Upper lobe of left lung (tissue), 6 donors: ENCODE data around the gene FIP1L1. TPM values are rescaled to one million over a fixed set of nuclear protein-coding genes. Genes with fewer than 3 reads are reported as not detected.

ENCODE experiments used
- ATAC-seq, 2 donors: fragments of 200-7000 bp; cut with Tn5 transposase; one replicate each; pipeline ENCODE4 v1.9.1; 2022; ENCODE audit warnings: mild to moderate bottlenecking in 2 of 2, moderate library complexity in 2 of 2; ENCODE audit not compliant: low FRiP score in 2 of 2
- DNase-seq, 2 donors: peaks; one replicate each; pipeline ENCODE4 v3.0.0-alpha.2; 2019 to 2020
- H3K27ac ChIP-seq, 4 donors: fragments of 200-600 bp; sonication (generic); one replicate each; pipeline ENCODE4 v1.5.1; 2016 to 2019
- H3K27me3 ChIP-seq, 4 donors: fragments of 200-600 bp; sonication (generic); one replicate each; pipeline ENCODE4 v1.5.1; 2017 to 2019
- H3K36me3 ChIP-seq, 4 donors: fragments of 200-600 bp; sonication (generic); one replicate each; pipeline ENCODE4 v1.5.1; 2016 to 2019
- H3K4me1 ChIP-seq, 4 donors: fragments of 200-600 bp; sonication (generic); one replicate each; pipeline ENCODE4 v1.5.1; 2018 to 2019
- H3K4me3 ChIP-seq, 4 donors: fragments of 200-600 bp; sonication (generic); one replicate each; pipeline ENCODE4 v1.5.1; 2017 to 2019; ENCODE audit warnings: mild to moderate bottlenecking in 2 of 4, moderate library complexity in 1 of 4
- H3K9me3 ChIP-seq, 4 donors: fragments of 200-600 bp; sonication (generic); one replicate each; pipeline ENCODE4 v1.5.1; 2018 to 2019
- CTCF ChIP-seq, 6 experiments: fragments of 450-650 bp in 4 of 6; fragments of 200-600 bp in 2 of 6; sonication (generic) in 2 of 6; IDR thresholded peaks; one replicate each; pipeline ENCODE4 v1.5.1; 2016 to 2019; ENCODE audit warnings: antibody characterized with exemption in 6 of 6
- EP300 ChIP-seq, 4 donors: sonication (generic); formaldehyde crosslinking; IDR thresholded peaks; one replicate each; pipeline ENCODE4 v1.5.1; 2017; ENCODE audit warnings: antibody characterized with exemption in 4 of 4, control low read depth in 2 of 4
- POLR2A ChIP-seq, 4 donors: fragments of 450-650 bp; IDR thresholded peaks; one replicate each; pipeline ENCODE4 v1.5.1; 2016 to 2017; ENCODE audit warnings: antibody characterized with exemption in 4 of 4, mild to moderate bottlenecking in 2 of 4
- POLR2AphosphoS5 ChIP-seq, 2 donors: sonication (generic); formaldehyde crosslinking; IDR thresholded peaks; one replicate each; pipeline ENCODE4 v1.5.1; 2017; ENCODE audit warnings: antibody characterized with exemption in 2 of 2
- WGBS, 2 donors: methylation state at CpG; one replicate each; pipeline ENCODE4 v1.1.5; 2017 to 2018; 5-methylcytosine and 5-hydroxymethylcytosine counted together
- total RNA-seq, 6 donors: library from RNA; depleted of rRNA in 4 of 6; stranded (reverse); fragments of >200 nt in 4 of 6; gene quantifications; one replicate each; pipeline versions ENCODE4 v1.1.0 to v1.2.1, GENCODE V29; 2016 to 2021
- donor health status: DM: no; HTN: no; CAD: no; lungs with moderate emphysema.
- donor health status: DM: no; HTN: yes; CAD: no; lungs with severe emphysema.

Gene FIP1L1
- total RNA-seq, 6 donors from 2014 or later, result 30.0 to 67.9 (median 39.7) TPM

DNA sequence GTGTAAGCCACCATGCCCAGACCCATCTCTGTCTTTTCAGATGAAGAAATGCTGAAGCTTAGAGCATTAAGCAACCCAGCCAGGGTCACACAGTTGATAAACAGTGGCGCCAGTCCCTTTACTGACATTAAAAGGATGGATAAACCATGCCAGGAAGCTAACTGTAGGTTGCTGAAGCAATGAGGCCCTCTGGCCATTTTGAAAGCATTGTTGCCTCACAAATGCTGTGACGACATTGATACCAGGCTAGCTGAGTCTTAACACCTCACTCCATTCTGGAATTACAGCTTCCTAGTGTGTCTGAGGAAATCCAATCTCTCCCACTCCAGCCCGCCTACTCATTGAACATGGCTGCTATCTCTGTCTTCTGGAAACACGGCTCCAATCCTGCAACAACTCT, 124.1 kb downstream of the FIP1L1 start:
- 87 to 95% methylated on average over 4 of the region's 4 CpGs for WGBS, 2 donors
- ATAC-seq (no peak), DNase-seq (no peak)
- H3K4me1 ChIP-seq, result no peaks in the 10 kb centered on the region
- TF ChIP-seq POLR2A (IDR thresholded peaks at IDR 0.05) (no peak), CTCF (IDR thresholded peaks at IDR 0.05) (no peak), POLR2AphosphoS5 (IDR thresholded peaks at IDR 0.05) (no peak), EP300 (IDR thresholded peaks at IDR 0.05) (no peak)
- no peak overlapping the region for H3K27ac ChIP-seq
- H3K9me3 ChIP-seq, result no peaks in the 10 kb centered on the region
- H3K27me3 ChIP-seq, result no peaks in the 10 kb centered on the region
- H3K36me3 ChIP-seq, result no peaks in the 10 kb centered on the region
- no peak overlapping the region for H3K4me3 ChIP-seq

DNA sequence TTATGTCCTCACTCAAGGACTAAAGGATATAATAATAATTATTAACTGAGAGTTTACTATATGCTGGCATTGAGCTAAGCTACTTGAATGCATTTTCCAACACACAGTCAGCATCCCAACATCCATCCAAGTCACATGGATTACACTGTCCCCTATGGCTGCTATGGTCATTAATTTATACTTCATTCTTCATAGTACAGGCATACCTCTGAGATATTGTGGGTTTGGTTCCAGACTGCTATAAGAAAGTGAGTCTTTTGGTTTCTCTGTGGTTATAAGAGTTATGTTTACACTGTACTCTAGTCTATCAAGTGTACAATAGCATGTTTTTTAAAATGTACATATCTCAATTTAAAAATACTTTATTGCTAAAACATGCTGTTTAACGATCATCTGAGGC, 124.7 kb downstream of the FIP1L1 start:
- Histone ChIP-seq H3K27me3 (no peaks in the 10 kb centered on the region), H3K4me1 (no peaks in the 10 kb centered on the region), H3K27ac (no peak overlapping the region), H3K4me3 (no peak overlapping the region), H3K36me3 (no peaks in the 10 kb centered on the region), H3K9me3 (no peaks in the 10 kb centered on the region)
- ATAC-seq (no peak), DNase-seq (no peak)
- TF ChIP-seq EP300 (IDR thresholded peaks at IDR 0.05) (no peak), CTCF (IDR thresholded peaks at IDR 0.05) (no peak), POLR2A (IDR thresholded peaks at IDR 0.05) (no peak), POLR2AphosphoS5 (IDR thresholded peaks at IDR 0.05) (no peak)
- WGBS, 2 donors, result 70 to 72% methylated on average over 1 of the region's 1 CpG

DNA sequence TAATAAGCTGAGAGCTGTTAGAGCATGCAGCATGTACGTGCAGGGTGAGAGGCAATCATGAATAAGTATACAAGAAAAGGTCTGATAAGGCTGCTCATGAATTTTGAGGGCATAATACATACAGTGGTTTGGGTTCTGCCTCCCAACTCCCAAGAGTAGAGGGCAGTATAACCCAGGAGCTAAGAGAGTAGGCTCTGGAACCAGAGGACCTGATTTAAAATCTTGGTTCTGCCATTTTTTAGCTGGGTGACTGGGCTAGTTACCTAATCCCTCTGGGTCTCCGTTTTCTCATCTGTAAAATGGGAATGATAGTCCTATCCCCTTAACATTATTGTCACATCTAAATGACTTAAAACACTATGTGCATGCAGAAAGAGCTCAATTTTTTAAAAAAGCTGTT, 128.5 kb downstream of the FIP1L1 start:
- Histone ChIP-seq H3K27ac (no peak overlapping the region), H3K9me3 (no peaks in the 10 kb centered on the region), H3K4me3 (no peak overlapping the region), H3K36me3 (no peaks in the 10 kb centered on the region), H3K4me1 (no peaks in the 10 kb centered on the region), H3K27me3 (no peaks in the 10 kb centered on the region)
- ATAC-seq (no peak), DNase-seq (no peak)
- 81 to 83% methylated on average over 2 of the region's 2 CpGs for WGBS, 2 donors
- TF ChIP-seq POLR2A (IDR thresholded peaks at IDR 0.05) (no peak), CTCF (IDR thresholded peaks at IDR 0.05) (no peak), POLR2AphosphoS5 (IDR thresholded peaks at IDR 0.05) (no peak), EP300 (IDR thresholded peaks at IDR 0.05) (no peak)

DNA sequence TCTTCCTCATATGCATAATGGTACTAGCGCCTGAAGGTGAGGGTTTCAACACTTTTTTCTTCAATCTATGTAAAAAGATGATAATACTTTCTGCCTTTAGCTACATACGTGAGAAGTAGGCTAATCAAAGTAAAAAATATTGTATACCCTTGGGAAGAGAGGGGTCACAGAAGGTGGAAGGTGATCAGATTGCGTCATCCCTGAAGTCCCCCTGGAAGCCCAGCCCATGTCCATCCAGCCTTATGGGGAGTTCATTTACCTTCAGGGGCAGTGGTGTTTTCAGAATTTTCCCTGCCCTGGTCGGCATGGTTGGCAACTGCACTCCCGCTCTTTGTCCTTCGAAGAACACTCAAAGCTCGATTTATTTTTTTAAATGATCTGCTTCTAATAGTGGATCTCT, 129.6 kb downstream of the FIP1L1 start:
- 92 to 97% methylated on average over 7 of the region's 7 CpGs for WGBS, 2 donors
- no peak for ATAC-seq

More for the DNA sequence above, 129.6 kb downstream of the FIP1L1 start:
- no peak for DNase-seq
- Histone ChIP-seq H3K27ac (no peak overlapping the region), H3K4me3 (no peak overlapping the region), H3K36me3 (no peaks in the 10 kb centered on the region), H3K27me3 (no peaks in the 10 kb centered on the region), H3K4me1 (no peaks in the 10 kb centered on the region), H3K9me3 (no peaks in the 10 kb centered on the region)
- no peak for TF ChIP-seq POLR2AphosphoS5 (IDR thresholded peaks at IDR 0.05)
- no peak for TF ChIP-seq POLR2A (IDR thresholded peaks at IDR 0.05)
- TF ChIP-seq EP300 (IDR thresholded peaks at IDR 0.05), result no peak
- no peak for TF ChIP-seq CTCF (IDR thresholded peaks at IDR 0.05)
